GM21515 (cell line): ENCODE measurements around the gene UBXN1.

Experiments
- ATAC-seq: cut with Tn5 transposase; IDR thresholded peaks from one replicate; pipeline ENCODE4 v1.9.1; 2021; ENCODE audit not compliant: unreplicated experiment

Gene UBXN1

DNA sequence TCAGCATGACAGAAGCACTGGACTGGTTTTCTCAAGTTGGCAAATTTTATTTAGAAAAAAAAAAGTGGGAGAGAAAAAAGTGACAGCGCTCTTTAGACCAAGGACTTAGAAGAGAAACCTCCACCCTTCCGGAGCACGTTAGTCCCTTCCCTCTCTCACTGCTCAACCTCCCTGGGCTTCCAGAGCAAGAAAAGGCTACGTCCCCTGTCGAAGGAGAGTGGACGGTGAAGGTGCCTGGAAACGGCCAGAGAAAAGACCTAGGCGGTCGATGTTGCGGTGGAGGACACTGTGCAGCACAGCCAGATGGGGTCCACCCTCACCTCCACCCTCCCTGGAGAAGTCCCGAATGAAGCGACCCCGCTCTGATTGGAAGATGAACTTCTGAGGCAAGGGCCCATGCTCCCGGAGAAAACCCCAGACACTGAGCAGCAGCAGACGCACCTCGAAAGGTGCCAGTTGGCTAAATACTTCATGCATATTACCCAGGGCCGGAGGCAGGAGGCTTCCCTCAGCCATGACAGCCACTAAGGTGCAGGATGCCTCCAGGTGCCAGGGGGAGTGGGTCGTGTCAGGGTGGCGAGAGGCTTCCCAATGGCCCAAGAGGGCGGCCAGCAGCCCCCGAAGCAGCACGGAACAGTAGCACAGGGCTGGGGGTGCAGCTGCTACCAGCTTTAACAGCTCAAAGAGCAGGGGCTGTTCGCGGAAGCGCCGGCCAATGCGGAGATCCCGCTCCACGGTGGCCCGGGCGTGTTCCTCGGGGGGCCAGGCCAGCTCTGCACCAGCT is 31.9 kb downstream of the UBXN1 start:
- ATAC-seq, result no peak

DNA sequence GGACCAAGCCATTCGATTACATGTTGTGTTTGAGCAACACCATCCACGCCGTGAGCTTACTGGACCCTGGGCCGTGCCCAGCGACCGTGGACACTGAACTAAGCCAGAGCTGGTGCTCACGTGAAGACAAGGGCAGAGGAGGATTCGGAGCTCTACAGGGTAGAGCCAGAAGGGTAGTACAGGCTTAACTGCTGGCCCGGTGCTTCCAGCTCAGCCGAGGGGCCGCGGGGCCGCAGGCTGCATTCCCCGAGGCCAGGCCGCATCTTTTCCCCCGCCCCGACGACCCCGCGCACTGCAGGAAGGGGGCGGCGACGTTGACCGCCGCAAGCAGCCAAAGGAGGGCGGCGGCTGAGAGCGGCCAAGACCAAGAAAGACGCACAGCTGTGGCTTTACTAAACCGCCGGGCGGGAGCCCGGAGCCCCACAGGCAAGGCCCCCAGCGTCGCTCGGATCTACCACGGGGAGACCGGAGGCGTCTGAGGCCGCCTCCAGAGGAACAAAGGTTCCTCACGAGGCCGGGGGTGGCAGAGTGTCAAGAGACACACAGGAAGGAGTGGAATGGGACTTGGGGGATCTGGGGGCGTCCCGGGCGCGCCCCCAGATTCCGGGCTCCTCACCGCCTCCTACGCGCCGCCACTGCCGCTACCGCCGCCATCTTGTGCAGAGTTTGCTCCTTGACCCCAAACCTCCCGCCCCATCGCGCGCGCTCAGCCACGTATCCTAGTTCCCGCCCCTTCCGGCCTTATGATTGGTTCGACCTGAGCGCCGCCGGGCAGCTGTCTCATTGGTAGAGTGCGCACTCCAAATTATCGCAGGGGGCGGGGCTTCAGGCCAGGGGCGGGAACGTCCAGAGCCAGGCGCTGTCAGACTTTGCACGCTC is 32.7 kb downstream of the UBXN1 start, which contains the start of gene GANAB:
Gene GANAB (minus strand): TSS at position 668 of the 879 bp plus-strand sequence. CDS start 14 bp downstream, at position 654.
- ATAC-seq, result peak; percentile 78

DNA sequence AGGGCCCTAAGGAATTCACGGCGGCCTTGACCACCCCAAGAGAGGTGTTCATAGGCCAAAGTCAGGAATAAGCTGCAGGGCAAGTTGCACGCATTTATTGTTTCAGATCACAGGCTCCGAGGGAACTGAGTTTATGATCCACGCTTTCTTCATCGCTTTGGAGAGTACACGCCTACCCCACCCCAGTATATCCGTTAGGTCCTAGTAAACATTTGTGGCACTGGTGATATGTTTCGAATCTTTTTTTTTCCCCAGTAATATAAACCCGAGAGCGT is 33.3 kb downstream of the UBXN1 start:
- no peak for ATAC-seq

DNA sequence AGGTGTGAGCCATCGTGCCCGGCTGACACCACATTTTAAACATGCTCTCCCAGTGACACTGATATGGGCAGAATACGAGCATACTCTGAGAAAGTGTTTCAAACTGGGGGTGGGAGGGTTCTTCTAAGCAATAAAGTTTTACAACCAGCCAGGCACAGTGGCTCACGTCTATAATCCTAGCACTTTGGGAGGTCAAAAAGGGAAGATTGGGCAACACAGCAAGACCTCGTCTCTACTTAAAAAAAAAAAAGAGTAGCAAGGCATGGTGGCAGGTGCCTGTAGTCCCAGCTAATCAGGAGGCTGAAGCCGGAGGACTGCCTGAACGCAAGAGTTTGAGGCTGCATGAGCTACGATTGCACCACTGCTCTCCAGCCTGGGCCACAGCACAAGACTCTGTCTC is 34.7 kb downstream of the UBXN1 start:
- ATAC-seq, result no peak

DNA sequence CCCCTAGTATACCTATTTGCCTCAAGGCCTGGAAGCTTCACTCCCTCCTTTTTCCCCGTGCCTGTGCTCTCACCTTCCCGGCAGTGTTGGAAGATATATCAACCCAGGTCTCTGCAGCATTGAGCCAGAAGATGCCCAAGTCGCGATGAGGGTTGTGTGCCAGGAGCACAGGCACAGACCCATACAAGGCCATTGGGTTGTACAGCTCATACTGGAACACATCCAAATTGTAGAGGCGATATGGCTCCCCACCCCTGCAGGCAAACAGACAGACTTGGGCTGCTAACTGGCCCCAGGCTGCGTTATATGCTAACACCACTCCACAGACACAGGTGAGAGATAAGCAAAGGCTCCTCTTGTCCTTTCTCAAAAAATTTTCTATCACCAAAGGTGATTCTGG is 46.4 kb downstream of the UBXN1 start:
- no peak for ATAC-seq

DNA sequence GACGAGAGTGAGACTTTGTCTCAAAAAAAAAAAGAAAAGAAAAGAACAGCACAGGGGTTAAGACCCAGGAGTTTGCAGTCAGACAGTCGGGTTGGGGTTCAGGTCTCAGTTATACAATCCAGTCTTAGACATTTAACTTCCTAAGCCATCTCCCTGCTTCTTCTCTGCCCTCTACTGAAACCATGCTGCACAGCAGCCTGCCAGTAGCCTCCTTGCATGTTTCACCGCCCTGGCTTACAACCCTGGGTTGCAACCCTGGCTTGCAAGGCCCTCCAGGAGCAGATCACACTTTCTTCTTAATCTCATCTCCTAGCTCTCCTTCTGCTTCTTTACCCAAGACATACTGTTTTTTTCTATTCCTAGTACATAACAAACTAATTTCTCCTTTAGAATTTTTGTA is 51.2 kb downstream of the UBXN1 start:
- no peak for ATAC-seq
